Fibroblast of villous mesenchyme (primary cell): ENCODE results near the gene CDH4. TPM values are rescaled to one million over a fixed set of nuclear protein-coding genes. Genes with fewer than 3 reads are reported as not detected.

Experiments
- DNase-seq: peaks from one replicate; pipeline ENCODE4 v3.0.0-alpha.2; 2010; ENCODE audit warnings: low read depth
- H3K4me3 ChIP-seq: 2 replicates; pipeline ENCODE4 v1.5.1; 2011; ENCODE audit warnings: low read depth, mild to moderate bottlenecking, low read length
- CTCF ChIP-seq: IDR thresholded peaks from 2 replicates; pipeline ENCODE4 v1.5.1; 2012; ENCODE audit warnings: low read depth, mild to moderate bottlenecking, low read length; ENCODE audit not compliant: insufficient read depth
- total RNA-seq: library from RNA; depleted of rRNA; stranded (reverse); fragments of >200 nt; gene quantifications from 2 replicates; pipeline ENCODE4 v1.2.3, GENCODE V29; 2012

Gene CDH4
- total RNA-seq, 1 donor, result 1.7 TPM

GRCh38 chr20:61445741-61446140 lies 193.7 kb downstream of the CDH4 start:
- DNase-seq, result no peak
- TF ChIP-seq CTCF, result no peak

GRCh38 chr20:61447952-61448351 lies 195.9 kb downstream of the CDH4 start:
- H3K4me3 ChIP-seq, result no peak overlapping the region
- no peak for TF ChIP-seq CTCF
- no peak for DNase-seq

More at GRCh38 chr20:61445741-61446140, 193.7 kb downstream of the CDH4 start:
- no peak overlapping the region for H3K4me3 ChIP-seq

GRCh38 chr20:61448386-61448785 lies 196.3 kb downstream of the CDH4 start:
- no peak for TF ChIP-seq CTCF
- H3K4me3 ChIP-seq, result no peak overlapping the region
- no peak for DNase-seq

- no peak for DNase-seq
- no peak for TF ChIP-seq CTCF
- H3K4me3 ChIP-seq, result no peak overlapping the region
Observed at GRCh38 chr20:61449057-61449609, 197.1 kb downstream of the CDH4 start.

GRCh38 chr20:61449916-61450315 lies 197.9 kb downstream of the CDH4 start:
- TF ChIP-seq CTCF, result no peak
- no peak for DNase-seq
- no peak overlapping the region for H3K4me3 ChIP-seq

GRCh38 chr20:61450549-61450948 lies 198.5 kb downstream of the CDH4 start:
- DNase-seq, result no peak
- no peak for TF ChIP-seq CTCF
- H3K4me3 ChIP-seq, result no peak overlapping the region

- TF ChIP-seq CTCF, result no peak
- H3K4me3 ChIP-seq, result no peak overlapping the region
- DNase-seq, result no peak
Observed at GRCh38 chr20:61451009-61451408, 198.9 kb downstream of the CDH4 start.
